DMS53 (cell line): ENCODE measurements around the gene ZFYVE26.
"Not testable (repeated sequence)": the region's sequence is repeated elsewhere in the genome, so short reads cannot be mapped to it uniquely, and the experiment has no call there.

Source experiments
- DNase-seq: peaks from one replicate; lab custom pipeline; 2025; lab: John Stamatoyannopoulos, UW

ZFYVE26 gene

DNA sequence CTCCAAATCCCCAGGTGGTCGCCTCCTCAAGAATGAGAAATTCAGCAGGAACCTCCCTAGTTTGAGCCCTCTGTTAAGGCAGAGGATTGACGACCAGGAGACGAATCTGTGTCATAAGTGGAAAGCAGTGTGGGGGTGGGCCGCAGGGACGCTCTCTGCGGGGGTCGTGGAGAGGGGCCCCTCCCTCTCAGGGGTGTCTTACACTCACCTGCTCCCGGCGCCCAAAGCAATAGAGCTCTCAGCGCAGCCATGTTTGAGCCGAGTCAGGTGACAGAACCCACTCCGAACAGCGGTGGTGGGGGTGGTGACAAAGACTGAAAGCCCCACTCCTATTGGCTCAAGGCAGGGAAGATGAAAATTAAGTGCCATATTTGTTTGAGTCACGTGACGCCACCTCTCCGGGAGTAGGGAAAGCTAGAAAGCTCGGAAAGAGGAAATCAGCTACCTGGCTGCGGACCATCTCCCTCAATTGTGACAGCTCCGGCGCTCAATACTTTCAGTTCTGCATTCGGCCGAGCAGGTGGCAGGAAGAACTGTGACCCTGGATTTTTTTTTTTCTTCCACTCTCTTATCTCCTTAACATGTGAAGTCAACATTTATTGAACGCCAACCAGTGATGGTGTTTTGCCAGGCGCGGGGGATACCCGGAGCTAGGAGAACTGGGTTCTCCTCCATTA, at the start of gene ZFYVE26:
ZFYVE26 (minus strand) TSS at position 265 of the 677 bp plus-strand sequence. CDS start 627 bp downstream, outside the sequence.
- peak; percentile 97 for DNase-seq

DNA sequence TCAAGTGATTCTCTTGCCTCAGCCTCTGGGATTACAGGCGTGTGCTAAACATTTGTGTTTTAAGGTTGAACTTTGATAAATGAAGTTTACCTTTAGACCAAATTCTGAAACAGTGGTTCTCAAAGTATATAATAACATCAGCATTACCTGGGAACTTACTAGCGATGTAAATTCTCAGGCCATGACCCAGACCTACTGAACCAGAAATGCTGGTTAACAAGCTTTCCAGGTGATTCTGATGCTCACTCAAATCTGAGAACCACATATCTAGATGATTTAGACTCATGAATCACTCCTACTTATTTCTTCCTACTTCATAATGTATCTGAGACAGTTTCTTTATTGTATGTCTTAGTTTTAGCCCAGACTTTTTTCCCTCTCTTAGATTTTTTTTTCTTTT, 46.8 kb upstream of the ZFYVE26 start:
- DNase-seq, result no peak

DNA sequence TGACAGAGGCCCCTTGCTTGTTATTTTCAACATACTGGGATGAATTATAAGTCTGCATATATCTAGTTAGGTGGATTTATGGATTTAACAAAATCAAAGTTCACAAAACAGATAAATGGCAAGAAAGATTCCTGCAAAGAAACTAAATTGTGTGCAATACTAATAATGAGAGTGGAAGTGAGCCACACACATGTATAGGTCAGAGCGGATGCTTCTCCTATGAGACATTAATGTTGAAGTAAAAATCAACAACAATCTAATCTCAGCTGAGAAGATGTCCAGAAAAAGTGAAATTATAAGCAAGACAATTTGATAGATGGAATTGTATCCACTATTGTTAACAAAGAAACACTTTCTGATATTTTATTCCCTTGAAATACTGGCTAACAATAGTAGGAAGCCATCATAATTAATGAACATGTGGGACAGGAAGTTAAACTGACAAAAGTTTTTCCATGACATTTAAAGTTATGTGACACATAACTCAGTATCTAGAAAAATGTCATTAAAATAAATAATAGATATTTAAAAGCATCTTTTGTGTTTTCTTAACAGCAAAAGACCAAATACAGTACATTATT, 42.9 kb upstream of the ZFYVE26 start:
- no peak for DNase-seq

DNA sequence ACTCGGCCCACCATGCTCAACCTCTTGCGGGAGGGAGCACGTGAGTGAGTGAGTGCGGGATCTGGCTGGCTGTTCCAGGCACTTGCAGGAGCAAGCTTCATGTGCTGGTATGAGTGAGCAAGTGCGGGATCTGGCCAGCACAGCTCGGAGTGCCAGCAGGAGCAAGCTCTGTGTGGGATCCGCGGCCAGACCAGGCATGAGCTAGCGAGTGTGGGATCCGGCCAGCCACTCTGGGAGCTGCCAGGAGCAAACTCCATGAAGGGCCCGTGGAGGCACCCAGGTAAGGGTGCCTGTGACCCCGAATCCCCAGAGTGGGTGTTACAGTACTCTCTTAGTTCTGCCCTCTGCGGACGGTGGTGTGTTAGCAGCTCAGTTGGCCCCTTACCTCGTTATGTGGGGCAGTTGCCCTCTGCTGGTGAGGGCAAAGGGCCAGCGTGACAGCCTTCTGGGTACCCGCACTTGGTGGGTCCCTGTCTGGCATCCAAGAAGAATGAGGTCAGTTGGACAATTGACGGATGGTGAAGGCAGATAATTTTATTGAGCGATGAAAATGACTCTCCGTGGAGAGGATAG, 41.5 kb upstream of the ZFYVE26 start:
- no peak for DNase-seq

DNA sequence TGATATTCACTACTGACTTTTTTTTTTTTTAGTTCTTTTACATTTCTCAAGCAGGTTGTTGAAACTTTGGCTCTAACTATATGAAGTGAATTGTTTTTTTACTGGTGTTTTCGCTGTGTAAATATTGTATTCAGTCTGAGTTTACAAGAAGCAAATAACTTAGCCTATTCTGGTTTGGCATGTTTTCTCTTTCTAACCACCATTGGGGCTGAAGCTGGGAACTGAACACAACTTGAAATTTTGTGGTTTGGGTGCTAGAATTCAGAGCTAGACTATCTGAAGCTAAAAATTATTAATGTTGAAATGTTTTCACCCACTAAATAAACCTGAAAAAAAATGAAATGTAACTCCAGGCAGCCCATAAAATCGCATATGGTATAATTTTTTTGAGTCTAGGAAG, 40.4 kb upstream of the ZFYVE26 start:
- peak; percentile 24 for DNase-seq

DNA sequence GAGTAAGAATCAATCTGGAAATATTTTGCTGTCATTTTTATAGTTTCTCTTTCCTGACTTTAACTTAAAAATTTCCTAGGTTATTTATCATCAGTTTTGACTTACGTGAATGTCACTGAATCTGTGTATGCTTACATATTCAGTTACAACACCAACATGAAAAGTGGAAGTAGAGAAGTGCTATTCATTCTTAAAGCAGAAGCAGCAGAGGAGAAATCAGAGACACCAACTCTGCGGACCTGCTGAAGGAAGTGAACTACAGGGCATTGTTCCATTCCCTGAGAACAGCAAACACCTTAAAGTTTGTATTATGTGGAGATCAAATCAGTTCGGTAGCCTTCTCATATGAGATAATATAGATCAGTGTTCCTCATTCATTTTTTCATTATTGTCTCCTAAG, 37.3 kb upstream of the ZFYVE26 start:
- no peak for DNase-seq

DNA sequence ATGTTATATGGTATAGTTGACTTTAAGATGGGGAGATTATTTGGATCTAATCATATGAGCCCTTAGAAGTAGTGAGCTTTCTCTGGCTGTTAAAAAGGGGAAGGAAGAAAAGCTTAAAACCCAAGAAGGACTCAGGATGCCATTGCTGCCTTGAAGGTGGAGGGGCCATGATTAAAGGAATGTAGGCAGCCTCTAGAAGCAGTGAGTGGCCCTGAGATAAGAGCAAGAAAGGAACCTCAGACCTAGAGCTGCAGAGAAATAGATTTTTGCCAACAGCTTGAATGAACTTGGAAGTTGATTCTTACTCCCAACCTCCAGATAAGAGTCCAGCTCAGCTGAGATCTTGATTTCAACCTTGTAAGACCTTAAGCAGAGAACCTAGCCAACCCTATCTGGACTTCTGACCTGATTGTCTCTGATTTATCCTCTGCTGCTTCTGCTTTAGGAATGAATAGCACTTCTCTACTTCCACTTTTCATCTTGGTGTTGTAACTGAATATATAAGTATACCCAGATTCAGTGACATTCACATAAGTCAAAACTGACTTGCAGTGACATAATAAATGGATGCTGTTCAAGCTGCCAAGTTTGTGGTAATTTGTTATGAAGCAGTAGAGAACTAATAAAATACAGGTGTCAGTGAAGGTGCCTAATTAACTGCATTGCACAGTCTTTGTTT, 36.7 kb upstream of the ZFYVE26 start:
- DNase-seq, result no peak

DNA sequence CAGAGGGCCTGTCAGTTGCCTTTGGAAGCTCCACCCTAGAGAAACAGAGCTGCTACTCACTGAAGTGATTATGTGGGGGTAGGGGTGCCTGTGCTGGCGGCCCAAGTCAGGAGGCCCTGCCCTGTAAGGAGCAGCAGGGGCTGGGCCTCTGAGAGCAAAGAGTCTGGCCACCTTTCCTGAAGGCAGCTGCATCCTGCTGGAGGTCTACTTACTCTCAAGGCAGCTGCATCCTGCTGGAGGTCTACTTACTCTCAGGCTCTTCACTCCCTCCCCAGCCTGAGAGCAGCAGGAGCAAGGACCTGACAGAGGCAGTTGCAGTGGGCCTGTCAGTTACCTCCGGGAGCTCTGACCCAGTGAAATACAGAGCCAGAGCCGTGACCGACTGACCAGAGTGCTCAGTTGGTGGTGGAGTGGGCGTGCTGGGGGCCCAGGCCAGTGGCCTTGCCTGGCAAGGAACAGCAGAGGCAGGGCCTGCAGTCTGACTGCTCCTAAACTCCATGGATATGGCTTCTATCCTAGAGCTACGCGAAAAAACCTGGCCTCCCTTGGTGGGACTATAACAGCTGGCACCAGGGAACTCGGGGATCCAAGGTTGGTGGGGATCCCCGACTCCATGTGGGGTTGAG, 35.5 kb upstream of the ZFYVE26 start:
- DNase-seq, result no peak

DNA sequence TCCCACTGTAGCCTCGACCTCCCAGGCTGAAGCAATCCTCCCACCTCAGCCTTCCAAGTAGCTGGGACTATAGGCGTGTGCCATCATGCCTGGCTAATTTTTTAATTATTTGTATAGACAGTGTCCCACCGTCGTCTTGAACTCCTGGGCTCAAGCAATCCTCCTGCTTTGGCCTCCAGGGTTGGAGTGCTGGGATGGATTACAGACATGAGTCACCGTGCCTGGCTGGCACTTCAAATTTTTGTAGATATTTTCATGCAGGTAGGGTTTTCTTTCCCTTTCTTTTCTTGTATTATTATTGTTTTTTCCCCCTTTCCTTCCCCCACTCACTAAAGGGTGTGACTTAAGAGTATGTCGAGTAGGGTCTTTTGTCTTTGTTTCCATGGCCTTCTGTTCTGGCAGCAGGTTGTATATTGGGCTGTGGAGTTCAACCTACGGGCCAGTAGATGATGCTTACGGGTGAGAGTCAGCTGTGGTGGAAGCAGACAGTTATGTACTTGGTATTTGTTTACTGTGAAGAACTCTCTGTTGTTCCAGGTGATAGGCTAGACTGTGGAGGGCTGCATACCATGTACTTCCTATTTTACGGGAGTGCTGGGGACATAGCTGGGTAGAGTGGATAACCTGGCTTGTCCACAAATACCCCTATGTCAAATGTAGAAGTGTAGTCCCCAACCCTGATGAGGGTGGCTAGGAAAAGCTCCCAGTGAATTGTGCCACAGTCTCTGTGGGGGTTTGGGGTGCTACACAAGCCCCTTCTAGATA, 33.9 kb upstream of the ZFYVE26 start:
- DNase-seq, result no peak

DNA sequence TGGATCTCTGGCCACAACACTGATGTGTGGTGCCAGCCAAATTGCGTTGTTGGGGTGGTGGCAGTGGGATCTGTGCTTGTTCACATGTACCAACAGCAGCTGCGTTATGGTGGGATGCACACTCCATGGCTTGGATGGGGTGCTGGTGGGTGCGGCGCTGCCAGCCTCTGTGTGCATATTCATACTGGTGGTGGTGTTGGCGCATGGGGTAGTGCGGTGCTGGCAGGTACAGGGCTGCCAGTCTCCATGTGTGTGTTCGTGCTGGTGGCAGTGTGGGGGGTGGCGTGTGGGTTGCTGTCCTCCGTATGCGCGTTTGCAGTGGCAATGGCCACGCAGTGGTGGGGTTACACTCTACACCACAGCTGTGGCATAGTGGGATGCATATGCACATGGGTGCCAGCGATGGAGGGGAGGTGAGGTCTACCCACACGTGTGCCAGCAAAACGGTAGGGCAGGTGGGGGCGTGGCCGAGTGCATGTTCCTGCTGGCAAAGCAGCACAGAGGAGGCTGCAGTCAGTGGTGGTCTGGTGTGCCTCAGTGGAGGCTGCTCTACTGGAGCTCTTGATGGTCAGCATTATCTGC, 29.7 kb upstream of the ZFYVE26 start:
- no peak for DNase-seq

DNA sequence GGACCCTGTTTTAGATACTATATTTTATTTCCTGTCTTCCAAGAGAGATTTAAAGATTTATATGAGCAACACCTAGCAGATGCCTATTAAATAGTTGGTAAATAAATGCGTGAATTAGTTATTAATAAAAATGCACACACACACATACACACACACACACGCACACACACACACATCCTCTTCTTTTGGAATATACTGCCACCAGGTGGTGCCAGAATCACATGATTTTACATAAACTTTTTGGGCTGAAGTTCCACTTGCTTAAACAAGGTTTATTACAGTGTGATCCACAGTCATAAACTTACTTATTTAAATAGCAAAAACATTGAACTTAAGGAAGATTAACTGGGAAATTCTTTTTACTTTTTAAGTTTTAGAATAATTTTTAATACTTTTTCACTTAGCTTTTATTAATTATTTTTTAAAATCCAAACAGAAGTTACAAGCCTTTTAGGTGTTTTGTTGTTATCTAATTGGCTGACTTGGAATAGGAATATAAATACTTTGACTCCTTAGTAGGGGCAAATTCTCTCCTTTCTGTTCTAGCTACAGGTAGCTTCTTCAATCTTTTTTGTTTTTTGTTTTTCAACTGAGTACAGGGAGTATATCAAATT, 20.7 kb upstream of the ZFYVE26 start:
- DNase-seq, result peak; percentile 78

DNA sequence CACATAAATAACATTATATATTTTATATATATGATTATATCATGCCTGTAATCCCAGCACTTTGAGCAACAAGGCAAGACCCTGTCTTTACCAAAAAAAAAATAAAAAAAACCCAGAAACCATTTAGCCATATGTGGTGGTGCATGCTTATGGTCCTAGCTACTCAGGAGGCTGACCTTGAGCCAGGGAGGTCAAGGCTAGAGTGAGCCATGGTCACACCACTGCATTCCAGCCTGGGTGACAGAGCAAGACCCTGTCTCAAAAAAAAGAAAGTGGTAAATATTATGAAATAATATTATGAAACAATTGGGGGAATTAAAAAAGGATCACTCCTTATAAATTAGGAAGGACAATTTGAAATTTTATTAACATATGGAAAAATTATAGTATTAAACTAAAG, 19.2 kb upstream of the ZFYVE26 start:
- DNase-seq, result no peak

DNA sequence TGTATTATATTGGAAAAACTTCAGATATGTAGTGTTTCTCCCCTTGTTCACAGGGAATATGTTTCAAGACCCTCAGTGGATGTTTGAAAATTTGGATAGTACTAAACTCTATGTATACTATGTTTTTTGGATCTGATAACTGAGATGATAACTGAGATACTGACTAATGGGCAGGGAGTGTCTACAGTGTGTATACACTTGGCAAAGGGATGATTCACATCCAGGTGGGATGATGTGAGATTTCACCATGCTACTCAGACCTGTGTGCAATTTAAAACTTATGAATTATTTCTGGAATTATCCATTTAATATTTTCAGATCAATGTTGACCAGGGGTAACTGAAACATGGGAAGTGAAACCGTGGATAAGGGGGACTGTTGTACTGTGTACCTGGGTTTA, 17.0 kb upstream of the ZFYVE26 start:
- DNase-seq, result no peak

DNA sequence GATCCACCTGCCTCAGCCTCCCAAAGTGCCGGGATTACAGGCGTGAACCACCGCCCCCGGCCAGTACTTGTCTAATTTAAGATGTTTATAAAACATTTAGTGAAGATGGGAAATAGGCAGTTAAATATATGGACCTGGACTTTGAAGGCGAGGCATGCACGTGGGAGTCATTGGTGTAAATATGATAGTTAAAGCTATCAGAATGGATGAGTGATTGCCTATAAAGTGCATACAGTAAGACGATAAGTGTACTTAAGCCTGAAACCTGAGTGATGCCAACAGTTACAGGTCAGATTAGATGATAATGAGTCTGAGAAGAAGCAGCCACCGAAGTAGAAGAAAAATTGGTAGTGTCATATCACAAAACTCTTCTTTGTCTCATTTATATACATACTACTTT, 14.7 kb upstream of the ZFYVE26 start:
- DNase-seq, result no peak

DNA sequence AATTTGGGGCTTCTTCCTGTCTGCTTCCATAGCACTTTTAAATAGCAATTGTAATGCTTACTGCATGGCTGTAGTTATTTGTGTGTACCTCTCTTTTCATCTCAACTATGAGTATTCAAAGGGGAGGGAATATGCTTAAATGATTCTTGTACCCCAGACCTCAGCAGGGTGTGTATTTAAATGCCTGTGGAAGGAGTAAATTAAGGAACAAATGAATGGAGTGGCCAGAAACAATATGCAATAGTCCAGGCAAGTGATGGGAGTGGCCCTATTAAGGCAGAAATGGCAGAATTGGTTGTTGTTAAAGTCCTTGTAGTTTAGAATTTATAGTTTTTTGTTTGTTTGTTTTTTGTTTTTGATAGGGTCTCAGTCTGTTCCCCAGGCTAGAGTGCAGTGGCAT, 4.7 kb upstream of the ZFYVE26 start:
- no peak for DNase-seq

DNA sequence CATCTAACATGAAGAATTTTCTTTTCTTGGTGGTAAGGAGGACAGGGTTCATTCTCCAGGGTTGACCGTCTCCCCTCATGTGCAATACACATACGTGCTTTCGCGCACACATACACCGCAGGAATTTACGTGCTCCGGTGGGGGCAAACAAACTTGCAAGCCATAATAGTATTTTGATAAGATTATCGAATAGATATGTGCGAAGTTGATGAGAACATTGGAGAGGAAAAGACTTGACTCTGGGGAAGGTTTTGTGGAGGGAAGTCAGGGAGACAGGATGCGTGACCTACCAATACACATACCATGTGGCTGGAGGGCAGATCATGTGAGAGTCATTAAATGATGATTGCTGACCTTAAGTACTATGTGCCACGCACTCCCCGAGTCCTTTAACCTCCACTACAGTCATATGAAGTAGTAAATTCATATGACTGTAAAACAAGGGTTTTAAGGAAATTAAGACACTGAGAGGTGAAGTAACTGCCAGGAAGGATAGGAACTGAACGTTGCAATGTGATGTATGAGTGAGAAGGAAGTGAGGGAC, 4.1 kb upstream of the ZFYVE26 start:
- DNase-seq, result peak; percentile 54

DNA sequence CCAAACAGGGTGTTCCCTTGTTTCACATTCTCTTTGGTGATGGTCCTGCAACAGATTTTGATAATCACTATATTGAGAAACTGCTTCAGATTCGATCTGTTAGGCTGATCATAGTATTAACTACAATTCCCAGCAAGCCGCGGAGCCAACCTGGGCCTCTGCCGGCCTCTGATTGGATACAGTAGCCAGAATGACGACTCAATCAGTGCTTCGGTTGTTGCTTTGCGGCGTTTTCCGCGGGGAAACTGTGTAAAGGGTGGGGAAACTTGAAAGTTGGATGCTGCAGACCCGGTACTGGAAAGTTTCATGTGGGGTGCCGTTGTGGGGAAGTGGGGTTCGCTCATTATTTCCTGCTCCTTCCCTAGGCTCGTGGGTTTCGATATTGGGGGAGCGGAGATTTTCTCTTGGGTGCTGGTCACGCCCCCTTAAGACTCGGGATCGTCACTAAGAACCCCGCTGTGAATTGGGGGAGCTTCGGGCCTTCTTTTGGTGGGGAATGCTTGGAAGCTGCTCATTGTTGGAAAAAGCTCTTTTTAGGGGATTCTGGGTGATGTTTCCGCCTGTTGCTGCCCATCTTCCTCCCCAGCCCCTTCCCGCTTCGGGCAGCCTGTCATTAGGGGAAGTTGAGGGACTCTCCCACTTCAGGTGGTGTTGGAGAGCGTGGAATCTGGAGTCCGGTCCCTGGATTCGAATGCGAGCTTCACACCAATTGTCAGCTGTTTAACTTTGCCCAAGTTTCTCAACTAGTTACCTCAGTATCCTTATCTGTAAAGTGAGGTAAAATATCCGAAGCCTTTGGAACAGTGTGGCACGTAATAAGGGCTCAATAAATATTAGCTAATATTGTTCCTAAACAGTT, 3.4 kb upstream of the ZFYVE26 start, which contains the start of gene RAD51B:
RAD51B (plus strand) TSS at position 217 of the 859 bp plus-strand sequence.
- DNase-seq, result peak; percentile 87

DNA sequence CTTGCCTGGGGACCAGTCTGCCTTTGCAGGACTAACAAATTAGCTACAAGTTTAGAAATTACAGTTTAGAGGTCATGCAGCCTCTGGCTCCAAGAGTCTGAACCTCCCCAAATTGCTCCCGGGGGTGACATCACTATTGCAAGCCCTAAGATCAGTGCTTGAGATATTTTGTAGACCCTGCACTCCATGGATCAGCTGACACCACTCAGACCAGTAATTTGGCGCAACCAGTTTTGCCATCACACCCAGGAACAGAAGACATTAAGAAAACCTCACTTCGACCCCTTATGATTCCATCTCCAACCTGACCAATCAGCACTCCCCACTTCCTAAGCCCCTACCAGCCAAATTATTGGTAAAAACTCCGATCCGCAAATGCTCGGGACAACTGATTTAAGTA, 2.1 kb upstream of the ZFYVE26 start:
- not testable (repeated sequence) for DNase-seq

DNA sequence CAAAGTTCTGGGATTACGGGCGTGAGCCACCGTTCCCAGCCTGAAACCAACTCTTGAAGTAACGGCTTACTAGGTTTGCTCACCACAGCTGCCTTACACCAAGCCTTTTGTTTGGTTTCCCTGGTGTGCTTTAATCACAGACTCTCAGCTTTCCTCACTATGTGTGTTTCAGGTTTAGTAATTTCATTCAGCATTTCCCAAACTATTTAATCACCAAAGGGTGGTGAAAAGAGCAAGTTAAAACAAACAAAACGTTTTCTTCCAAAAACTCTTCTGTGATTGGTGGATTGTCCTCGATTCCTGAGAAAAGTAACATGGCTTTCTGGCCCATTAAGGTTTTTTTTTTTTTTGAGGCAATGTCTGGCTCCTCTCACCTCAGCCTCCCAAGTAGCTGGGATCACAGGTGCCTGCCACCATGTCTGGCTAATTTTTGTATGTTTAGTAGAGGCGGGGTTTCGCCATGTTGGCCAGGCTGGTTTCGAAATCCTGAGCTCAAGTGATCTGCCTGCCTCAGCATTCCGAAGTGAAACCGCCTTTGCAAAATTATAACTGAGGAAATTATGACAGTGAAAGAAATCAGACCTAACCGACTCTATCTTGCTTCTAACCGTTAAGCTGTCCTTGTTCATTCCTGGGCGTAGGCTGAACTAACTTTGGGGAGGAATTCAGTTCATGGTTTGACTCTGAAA, 1.5 kb upstream of the ZFYVE26 start:
- peak; percentile 8 for DNase-seq
